C1 segment of cervical spinal cord (tissue), 14 donors: Measurements from ENCODE around the gene ACAD10.

Source experiments
- DNase-seq, 14 donors: peaks; one replicate each; lab custom pipeline; 2025; lab: John Stamatoyannopoulos, UW

Gene ACAD10

GRCh38 chr12:111775205-111776193, 89.6 kb downstream of the ACAD10 start:
- peak in 11 of 14 donors; percentile 18 to 81 (median 57) for DNase-seq

DNA sequence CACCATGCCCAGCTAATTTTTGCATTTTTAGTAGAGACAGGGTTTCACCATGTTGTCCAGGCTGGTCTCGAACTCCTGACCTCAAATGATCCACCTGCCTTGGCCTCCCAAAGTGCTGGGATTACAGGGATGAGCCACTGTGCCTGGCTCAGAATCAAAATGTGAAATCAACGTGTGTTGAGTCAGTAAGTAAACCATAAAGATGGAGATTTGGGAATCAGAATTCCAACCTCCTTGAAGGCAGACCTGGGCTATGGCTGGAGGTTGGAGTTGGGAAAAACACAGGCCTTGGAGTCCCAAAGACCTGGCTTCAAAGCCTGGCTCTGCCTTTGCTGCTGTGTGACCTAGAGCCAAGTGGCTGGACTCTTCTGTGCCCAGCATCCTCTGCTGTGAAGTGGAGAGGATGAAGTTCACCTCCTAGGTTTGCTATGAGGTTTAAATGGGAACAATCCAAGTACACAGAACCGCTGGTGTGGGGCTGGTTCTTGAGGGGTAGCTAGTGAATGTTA, 91.0 kb downstream of the ACAD10 start:
- no peak for DNase-seq

- peak in 5 of 14 donors; percentile 10 to 38 (median 21) for DNase-seq
Observed at GRCh38 chr12:111777345-111778045, 91.6 kb downstream of the ACAD10 start.

GRCh38 chr12:111780166-111780565, 94.3 kb downstream of the ACAD10 start:
- no peak for DNase-seq

DNA sequence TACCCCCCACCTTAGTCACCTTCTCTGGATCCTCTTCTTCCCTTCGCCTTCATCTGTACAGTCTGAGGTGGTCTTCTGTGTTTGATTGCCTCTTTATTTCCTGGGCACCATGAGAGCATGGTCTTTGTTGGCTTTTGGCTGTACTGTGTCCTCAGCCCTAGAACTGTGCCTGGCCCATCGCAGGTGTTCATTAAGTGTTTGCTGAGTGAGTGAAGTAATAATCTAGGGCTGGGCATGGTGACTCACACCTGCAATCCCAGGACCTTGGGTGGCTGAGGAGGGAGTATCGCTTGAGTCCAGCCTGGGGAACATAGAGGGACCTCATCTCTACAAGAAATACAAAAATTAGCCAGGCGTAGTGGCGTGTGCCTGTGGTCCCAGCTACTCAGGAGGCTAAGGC, 94.8 kb downstream of the ACAD10 start:
- DNase-seq, result no peak

- DNase-seq, result no peak
Observed at GRCh38 chr12:111781085-111781658, 95.3 kb downstream of the ACAD10 start.

DNA sequence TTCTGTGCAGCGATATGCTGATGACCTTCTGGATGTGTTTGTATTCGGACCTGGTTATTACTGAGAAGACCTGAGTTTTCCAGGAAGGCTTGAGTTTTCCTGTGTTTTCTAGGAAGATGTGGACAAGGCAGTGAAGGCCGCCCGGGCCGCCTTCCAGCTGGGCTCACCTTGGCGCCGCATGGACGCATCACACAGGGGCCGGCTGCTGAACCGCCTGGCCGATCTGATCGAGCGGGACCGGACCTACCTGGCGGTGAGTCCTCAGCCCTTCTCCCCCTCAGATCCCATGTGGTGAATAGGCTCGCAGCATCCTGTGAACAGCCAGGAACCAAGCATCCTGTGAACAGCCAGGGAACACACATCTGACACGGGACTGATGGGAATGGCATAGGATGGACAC, 97.2 kb downstream of the ACAD10 start:
- no peak for DNase-seq

DNA sequence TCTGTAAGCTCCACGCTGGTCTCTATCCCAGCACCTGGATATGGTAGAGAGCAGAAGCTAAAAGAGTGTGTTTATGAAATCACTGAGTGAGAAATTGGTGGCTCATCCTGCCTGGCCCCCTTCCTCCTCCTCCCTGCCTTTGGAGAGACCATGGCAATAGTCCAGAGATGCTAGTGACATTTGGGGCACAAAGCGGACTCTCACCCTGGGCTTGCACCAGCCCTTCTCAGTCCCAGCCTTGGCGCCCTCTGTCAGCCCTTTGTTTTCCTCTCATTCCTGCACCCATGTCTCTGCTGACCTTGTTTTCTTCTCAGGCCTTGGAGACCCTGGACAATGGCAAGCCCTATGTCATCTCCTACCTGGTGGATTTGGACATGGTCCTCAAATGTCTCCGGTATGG, 99.1 kb downstream of the ACAD10 start:
- no peak for DNase-seq

DNA sequence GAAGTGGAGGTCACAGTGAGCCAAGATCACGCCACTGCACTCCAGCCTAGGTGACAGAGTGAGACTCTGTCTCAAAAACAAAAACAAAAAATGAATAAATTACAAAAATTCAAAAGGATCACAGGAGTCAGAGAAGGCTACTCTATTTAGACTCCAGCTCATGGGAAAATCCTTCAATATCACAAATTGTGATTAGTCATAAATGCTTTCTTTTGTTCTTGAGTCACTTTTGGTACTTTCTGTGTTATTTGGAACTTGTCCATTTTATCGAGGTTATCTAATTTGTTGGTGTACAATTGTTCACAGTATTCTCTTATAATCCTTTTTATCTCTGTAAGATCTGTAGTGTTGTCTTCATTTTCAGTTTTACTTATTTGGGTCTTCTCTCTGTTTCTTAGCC, 99.8 kb downstream of the ACAD10 start:
- no peak for DNase-seq

- DNase-seq, result peak in 3 of 14 donors; percentile 10 to 35 (median 12)
Observed at GRCh38 chr12:111788178-111788654, 102.4 kb downstream of the ACAD10 start.

DNA sequence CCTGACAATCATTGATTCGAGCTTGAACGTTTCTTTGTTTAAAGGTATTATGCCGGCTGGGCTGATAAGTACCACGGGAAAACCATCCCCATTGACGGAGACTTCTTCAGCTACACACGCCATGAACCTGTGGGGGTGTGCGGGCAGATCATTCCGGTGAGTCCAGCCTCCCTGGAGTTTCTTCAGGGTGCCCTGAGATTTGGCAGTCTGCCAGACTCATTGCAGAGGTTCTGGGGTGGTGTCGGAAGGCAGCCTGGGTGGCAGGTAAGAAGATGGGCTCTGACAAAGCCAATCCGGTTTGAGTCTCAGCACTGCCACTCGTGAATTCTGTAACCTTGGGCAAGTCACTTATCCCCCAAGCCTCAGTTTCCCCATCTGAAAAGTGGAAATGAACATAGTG, 103.9 kb downstream of the ACAD10 start:
- DNase-seq, result no peak

GRCh38 chr12:111791507-111791906, 105.7 kb downstream of the ACAD10 start:
- DNase-seq, result no peak

DNA sequence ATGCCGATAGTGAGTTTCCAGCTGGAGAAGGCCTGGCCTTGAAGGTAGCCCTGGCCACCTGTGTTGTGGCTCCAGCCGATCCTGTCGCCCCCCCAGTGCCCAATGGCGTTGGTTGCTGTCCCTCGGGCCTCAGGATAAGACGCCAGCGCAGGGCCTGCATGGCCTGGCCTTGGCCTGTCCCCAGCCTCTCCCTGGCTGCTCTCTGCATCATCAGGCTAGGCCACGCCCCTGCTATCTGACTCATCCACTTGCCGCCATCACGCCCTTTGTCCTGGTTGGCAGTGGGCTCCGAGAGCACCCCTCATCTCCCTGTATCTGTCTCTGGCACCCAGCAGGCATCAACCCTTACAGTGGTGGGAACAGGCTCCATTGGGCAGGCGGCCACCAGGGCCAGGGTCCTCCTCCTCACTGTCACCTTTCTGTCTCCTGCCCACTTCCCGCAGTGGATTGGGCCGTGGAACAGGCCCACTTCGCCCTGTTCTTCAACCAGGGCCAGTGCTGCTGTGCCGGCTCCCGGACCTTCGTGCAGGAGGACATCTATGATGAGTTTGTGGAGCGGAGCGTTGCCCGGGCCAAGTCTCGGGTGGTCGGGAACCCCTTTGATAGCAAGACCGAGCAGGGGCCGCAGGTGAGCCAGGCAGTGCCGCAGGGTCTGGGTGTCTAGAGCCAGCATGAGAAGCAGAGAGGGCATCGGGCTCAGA, 106.5 kb downstream of the ACAD10 start:
- DNase-seq, result peak in 1 of 14 donors; percentile 31

DNA sequence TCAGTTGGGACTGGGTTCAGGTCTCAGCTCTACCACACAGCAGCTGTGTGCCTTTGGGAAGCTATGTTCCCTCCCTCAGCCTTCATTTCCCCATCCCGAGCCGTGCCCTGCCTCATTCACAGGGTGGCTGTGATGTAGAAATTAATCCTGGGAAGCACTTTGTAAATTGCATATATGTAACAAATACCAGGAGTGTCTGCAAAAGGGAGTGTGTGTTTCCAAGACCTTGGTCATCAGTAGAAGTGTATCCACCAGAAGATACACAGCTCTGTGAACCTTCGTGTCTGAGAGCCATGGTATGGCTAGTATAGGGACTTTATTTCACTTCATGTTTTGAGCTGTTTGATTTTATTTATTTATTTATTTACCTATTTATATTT, 107.0 kb downstream of the ACAD10 start:
- no peak for DNase-seq

DNA sequence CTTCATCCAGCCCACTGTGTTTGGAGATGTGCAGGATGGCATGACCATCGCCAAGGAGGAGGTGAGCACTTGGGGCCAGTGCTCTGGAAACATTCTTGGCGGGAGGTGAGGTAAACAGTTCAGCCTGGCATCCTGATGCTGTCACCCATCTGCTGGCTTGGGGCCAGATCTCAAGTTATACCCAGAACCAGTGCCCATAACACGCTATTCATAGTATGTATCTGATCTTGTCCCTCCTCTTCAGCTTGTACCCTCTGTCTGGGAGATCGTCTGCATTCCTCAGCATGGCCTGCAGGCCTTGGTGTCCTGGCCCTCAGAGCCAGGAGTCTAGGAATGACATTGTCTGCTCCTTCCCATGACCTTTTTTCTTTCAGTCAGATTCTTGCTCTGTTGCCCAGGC, 112.3 kb downstream of the ACAD10 start:
- DNase-seq, result no peak

- no peak for DNase-seq
Observed at GRCh38 chr12:111799758-111800157, 113.9 kb downstream of the ACAD10 start.

DNA sequence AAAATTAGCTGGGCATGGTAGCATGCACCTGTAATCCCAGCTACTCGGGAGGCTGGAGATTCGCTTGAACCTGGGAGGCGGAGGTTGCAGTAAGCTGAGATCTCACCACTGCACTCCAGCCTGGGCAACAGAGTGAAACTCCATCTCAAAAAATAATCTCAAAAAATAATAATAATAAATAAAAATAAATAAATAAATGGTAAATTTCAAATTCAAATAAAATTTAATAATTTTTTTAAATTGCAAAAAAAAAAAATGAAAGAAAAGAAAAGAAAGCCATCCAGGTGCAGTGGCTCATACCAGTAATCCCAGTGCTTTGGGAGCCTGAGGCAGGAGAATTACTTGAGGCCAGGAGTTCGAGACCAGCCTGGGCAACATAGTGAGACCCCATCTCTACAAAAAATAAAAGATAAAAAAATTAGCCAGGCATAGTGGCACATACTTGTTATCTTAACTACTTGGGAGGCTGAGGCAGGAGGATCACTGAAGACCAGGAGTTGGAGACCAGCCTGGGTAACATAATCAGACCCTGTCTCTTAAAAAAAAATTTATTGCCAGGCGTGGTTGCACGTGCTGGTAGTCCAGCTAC, 117.3 kb downstream of the ACAD10 start:
- DNase-seq, result no peak

DNA sequence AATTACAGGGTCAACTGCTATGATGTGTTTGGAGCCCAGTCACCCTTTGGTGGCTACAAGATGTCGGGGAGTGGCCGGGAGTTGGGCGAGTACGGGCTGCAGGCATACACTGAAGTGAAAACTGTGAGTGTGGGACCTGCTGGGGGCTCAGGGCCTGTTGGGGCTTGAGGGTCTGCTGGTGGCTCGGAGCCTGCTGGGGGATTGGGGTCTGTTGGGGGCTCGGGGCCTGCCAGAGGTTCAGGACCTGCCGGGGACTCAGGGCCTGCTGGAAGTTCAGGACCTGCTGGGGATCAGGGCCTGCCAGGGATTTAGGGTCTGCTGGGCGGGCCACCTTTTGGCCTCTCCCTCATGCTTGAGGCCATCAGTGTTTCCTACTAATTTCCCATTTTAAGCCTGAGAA, 118.0 kb downstream of the ACAD10 start:
- no peak for DNase-seq

GRCh38 chr12:111806304-111806703, 120.5 kb downstream of the ACAD10 start:
- no peak for DNase-seq
